SK-N-SH (cell line): ENCODE data around the gene C10orf90.

Experiments
- EP300 ChIP-seq, 2 experiments: IDR thresholded peaks; 2 replicates each; pipeline versions ENCODE4 v1.4.0 to v1.6.1; 2012; ENCODE audit warnings: borderline replicate concordance in 1 of 2, low read depth in 1 of 2, low read length in 1 of 2
- FOXM1 ChIP-seq: IDR thresholded peaks from 2 replicates; pipeline ENCODE4 v1.4.0; 2012; ENCODE audit warnings: low read depth, mild to moderate bottlenecking
- POLR2AphosphoS5 ChIP-seq: IDR thresholded peaks from 2 replicates; pipeline ENCODE4 v1.6.1; 2012; ENCODE audit warnings: low read depth, low read length
- RAD21 ChIP-seq: IDR thresholded peaks from 2 replicates; pipeline ENCODE4 v1.6.1; 2012; ENCODE audit warnings: mild to moderate bottlenecking, low read length
- RCOR1 ChIP-seq: fragments of 150-350 bp; IDR thresholded peaks from 2 replicates; pipeline ENCODE4 v1.6.1; 2017; ENCODE audit warnings: antibody characterized with exemption, low read length
- REST ChIP-seq: IDR thresholded peaks from 2 replicates; pipeline ENCODE4 v1.6.1; 2012; ENCODE audit warnings: mild to moderate bottlenecking, low read depth, low read length, moderate library complexity
- RFX5 ChIP-seq: IDR thresholded peaks from 2 replicates; pipeline ENCODE4 v1.6.1; 2012; ENCODE audit warnings: mild to moderate bottlenecking, improper control_type of control experiment, low read length
- ZBTB33 ChIP-seq: IDR thresholded peaks from 2 replicates; pipeline ENCODE4 v1.4.0; 2012; ENCODE audit warnings: low read depth, borderline replicate concordance
- TF ChIP-seq, protein P1 (sequence below): fragments of 200-600 bp; sonication (generic); IDR thresholded peaks from 2 replicates; pipeline ENCODE4 v1.6.1; 2017; ENCODE audit warnings: antibody characterized with exemption, mild to moderate bottlenecking, moderate library complexity

DNA sequence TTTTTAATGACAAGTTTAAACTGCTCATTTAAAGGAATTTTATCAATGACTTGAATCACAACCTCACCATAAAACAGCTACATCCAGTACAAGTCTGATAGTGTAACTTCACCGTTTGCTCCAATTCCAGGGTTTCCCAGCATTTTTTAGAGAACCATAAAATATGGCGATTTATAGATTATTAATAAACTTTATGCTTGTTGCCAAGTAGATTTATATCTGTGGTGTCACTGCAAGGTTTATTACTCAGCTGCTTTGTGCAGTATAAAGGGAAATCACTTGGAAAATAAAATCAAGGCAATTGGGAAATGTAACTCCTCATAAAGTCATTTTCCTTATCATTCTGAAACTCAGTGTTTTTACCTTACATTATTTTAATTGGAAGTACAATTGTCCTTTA lies 218.2 kb downstream of the C10orf90 start:
- TF ChIP-seq, protein P1, sequence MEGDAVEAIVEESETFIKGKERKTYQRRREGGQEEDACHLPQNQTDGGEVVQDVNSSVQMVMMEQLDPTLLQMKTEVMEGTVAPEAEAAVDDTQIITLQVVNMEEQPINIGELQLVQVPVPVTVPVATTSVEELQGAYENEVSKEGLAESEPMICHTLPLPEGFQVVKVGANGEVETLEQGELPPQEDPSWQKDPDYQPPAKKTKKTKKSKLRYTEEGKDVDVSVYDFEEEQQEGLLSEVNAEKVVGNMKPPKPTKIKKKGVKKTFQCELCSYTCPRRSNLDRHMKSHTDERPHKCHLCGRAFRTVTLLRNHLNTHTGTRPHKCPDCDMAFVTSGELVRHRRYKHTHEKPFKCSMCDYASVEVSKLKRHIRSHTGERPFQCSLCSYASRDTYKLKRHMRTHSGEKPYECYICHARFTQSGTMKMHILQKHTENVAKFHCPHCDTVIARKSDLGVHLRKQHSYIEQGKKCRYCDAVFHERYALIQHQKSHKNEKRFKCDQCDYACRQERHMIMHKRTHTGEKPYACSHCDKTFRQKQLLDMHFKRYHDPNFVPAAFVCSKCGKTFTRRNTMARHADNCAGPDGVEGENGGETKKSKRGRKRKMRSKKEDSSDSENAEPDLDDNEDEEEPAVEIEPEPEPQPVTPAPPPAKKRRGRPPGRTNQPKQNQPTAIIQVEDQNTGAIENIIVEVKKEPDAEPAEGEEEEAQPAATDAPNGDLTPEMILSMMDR = no peak
- no peak for TF ChIP-seq POLR2AphosphoS5
- TF ChIP-seq RAD21 = no peak
- no peak for TF ChIP-seq RCOR1
- no peak for TF ChIP-seq EP300 (IDR thresholded peaks at IDR 0.05; ENCODE audit: borderline replicate concordance in 1 of 2, low read depth in 1 of 2, low read length in 1 of 2)
- no peak for TF ChIP-seq FOXM1
- no peak for TF ChIP-seq ZBTB33
- TF ChIP-seq RFX5 = no peak
- TF ChIP-seq REST = no peak
